Inferior parietal cortex (tissue), 1 donor: ENCODE measurements around the gene EFTUD2.

Source experiments
- DNase-seq: peaks from one replicate; pipeline ENCODE4 v3.0.0-alpha.2; 2016; ENCODE audit errors: extremely low spot score

EFTUD2 gene

GRCh38 chr17:44925731-44926697 lies 26.8 kb upstream of the EFTUD2 start:
- DNase-seq: no peak

- DNase-seq: no peak
Observed at GRCh38 chr17:44924107-44924544, 24.9 kb upstream of the EFTUD2 start.

- DNase-seq: no peak
Observed at GRCh38 chr17:44922746-44923470, 23.7 kb upstream of the EFTUD2 start.

GRCh38 chr17:44922136-44922535 lies 22.9 kb upstream of the EFTUD2 start:
- no peak for DNase-seq

GRCh38 chr17:44921122-44921882 lies 22.1 kb upstream of the EFTUD2 start:
- DNase-seq: no peak

- DNase-seq: no peak
Observed at GRCh38 chr17:44920565-44920940, 21.3 kb upstream of the EFTUD2 start.

- DNase-seq: peak; percentile 83
Observed at GRCh38 chr17:44919885-44920564, 20.8 kb upstream of the EFTUD2 start.

GRCh38 chr17:44919411-44919810 lies 20.2 kb upstream of the EFTUD2 start:
- no peak for DNase-seq

- DNase-seq: no peak
Observed at GRCh38 chr17:44918006-44918405, 18.8 kb upstream of the EFTUD2 start.

GRCh38 chr17:44917456-44917855 lies 18.2 kb upstream of the EFTUD2 start:
- DNase-seq: no peak

- peak; percentile 29 for DNase-seq
Observed at GRCh38 chr17:44916781-44917241, 17.6 kb upstream of the EFTUD2 start.

- DNase-seq: no peak
Observed at GRCh38 chr17:44915862-44916780, 16.9 kb upstream of the EFTUD2 start.

- DNase-seq: no peak
Observed at GRCh38 chr17:44915321-44915726, 16.1 kb upstream of the EFTUD2 start, which contains the start of gene GFAP. Gene GFAP (minus strand): TSS chr17:44915500. CDS start chr17:44915486, 14 bp downstream.

GRCh38 chr17:44914698-44915271 lies 15.5 kb upstream of the EFTUD2 start:
- no peak for DNase-seq

GRCh38 chr17:44914148-44914547 lies 14.9 kb upstream of the EFTUD2 start:
- no peak for DNase-seq

GRCh38 chr17:44913676-44914075 lies 14.4 kb upstream of the EFTUD2 start:
- DNase-seq: no peak

- DNase-seq: no peak
Observed at GRCh38 chr17:44912763-44913544, 13.7 kb upstream of the EFTUD2 start.

GRCh38 chr17:44911133-44912001 lies 12.1 kb upstream of the EFTUD2 start:
- DNase-seq: no peak
